Pericardium fibroblast (primary cell): ENCODE data around the gene NRIP2. TPM values are rescaled to one million over a fixed set of nuclear protein-coding genes. Genes with fewer than 3 reads are reported as not detected.

ENCODE experiments used
- total RNA-seq: library from RNA; depleted of rRNA; stranded (reverse); fragments of >200 nt; gene quantifications from 2 replicates; pipeline ENCODE4 v1.2.3, GENCODE V29; 2015

NRIP2 gene
- total RNA-seq, result under 0.01 TPM in 1 of 2 replicates, not detected in the other

GRCh38 chr12:2834581-2835491 is at the start of gene NRIP2:
Gene NRIP2 (minus strand): TSS chr12:2835035. CDS start chr12:2834983, 52 bp downstream.

DNA sequence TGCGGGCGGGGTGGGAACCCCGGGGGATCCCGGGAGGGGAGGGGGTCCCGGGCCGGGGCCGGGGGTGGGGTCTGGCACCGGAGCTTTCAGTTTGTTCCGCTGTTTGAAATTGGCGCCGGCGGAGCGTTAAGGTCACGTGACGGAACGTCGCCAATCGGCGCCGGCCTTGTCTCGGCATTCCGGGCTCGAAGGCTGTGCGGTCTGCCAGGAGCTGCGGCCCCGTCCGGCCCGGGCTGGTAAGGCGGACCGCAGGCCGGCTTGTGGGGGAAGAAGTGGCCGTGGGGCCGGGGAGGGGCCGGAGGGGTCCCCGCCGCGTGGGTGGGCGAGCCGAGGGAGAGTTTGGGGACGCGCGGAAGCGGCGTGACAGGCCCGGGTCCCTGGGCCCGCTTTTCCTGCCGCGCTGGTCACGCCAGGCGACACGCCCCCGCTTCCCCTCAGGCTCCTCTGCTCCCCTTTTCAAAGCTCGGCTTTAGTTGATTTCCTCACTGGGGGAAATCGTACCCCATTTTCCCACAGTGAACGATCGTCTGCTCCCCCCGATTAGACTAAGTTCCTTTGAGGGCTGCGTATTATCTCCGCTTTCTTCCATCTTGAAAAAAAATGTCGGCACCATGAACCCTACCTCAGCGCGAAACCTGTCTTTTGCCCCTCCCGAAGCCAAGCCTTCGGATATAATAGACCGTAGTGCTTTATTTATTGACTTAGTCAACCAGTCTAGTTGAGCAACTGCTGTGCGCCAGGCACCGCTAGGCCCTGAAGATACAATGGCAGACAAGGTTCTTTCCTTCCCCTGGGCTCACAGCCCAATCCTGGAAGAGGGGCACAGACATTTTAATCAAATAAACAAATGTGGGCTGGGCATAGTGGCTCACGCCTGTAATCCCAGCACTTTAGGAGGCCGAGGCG is 42.5 kb upstream of the NRIP2 start, which contains the start of the genes FOXM1 and RHNO1:
Gene FOXM1 (minus strand): TSS at position 128 of the 906 bp plus-strand sequence. CDS start 2,696 bp downstream, outside the sequence.
Gene RHNO1 (plus strand): TSS at position 177 of the 906 bp plus-strand sequence. CDS start 8,144 bp downstream, outside the sequence.

GRCh38 chr12:2857021-2857431 is 22.2 kb upstream of the NRIP2 start, which contains the start of gene TEX52:
Gene TEX52 (minus strand): TSS chr12:2857039. CDS start chr12:2857026, 13 bp downstream.

DNA sequence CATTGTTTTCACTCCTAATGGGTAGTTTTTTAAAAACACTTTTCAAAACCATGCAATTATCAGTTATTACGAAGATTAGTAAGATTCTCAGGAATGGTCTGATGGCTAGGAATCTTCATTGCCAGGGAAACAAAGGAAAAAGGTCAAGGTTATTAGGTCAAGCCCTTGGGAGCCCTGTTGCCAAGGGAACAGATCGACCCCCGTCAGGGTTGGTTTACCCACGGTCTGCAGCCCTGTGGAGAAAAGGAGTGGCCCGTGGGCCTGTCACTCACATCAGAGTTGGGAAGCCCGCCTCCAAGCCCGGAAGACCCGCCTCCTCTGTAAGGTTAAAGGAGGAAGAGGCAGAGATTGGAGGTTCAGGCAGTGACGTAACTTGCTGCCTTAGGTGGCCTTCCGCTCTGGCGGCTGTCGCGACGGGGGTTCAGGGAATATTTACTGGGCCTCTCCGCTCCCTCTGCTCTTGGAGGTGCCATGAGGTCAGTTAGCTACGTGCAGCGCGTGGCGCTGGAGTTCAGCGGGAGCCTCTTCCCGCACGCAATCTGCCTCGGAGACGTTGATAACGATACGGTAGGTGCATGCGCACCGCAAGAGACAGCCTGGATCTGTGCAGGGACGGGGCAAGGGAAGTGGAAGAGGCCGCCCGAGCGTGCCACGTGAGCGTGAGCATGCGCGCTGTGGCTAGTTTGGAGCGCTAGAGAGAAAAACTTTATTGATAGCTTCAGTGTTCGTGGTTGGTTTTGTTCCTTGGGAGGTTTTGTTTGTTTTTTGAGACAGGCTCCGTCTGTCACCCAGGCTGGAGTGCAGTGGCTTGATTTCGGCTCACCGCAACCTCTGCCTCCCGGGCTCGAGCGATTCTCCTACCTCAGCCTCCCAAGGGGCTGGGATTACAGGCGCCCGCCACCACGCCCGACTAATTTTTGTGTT is 22.3 kb downstream of the NRIP2 start, which contains the start of gene ITFG2:
Gene ITFG2 (plus strand): TSS at position 379 of the 924 bp plus-strand sequence. CDS start 93 bp downstream, at position 472.

DNA sequence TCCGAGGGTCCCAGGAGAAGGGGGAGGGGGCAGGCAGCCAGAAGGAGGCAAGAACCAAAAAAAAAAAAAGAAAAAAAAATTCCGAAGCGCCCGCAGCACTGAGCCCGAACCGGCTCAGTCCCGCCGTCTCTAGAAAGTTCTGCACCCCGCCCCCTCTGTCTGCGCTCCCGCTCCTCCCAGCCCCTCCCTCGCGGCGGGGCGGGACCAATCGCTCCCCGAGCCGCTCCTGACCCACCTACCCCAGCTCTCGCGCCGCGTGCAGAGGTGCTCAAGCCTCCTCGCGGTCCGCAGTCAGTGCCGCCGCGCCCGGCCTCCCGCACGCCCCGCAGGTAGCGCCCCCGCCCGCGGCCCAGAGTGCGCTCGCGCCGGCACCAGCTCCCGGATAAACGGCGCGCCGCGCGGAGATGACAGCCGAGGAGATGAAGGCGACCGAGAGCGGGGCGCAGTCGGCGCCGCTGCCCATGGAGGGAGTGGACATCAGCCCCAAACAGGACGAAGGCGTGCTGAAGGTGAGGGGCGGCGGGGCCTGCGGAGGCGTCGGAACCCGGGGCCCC is 40.0 kb downstream of the NRIP2 start, which contains the start of gene FKBP4:
Gene FKBP4 (plus strand): TSS at position 235 of the 554 bp plus-strand sequence. CDS start 170 bp downstream, at position 405.

Other genes starting within 250 kb of the NRIP2 start
- 19.7 and 25.1 TPM in 2 replicates for gene FKBP4, start 40.1 kb downstream of the NRIP2 start, total RNA-seq
- 13.7 and 19.2 TPM in 2 replicates for gene ITFG2, start 22.4 kb downstream of the NRIP2 start, total RNA-seq
- not detected in 2 replicates for gene TEX52, start 22.0 kb upstream of the NRIP2 start, total RNA-seq
- gene FOXM1, start 42.1 kb upstream of the NRIP2 start, total RNA-seq, result 1.8 and 3.3 TPM in 2 replicates
- 9.2 and 13.2 TPM in 2 replicates for gene RHNO1, start 42.2 kb upstream of the NRIP2 start, total RNA-seq
- gene TULP3, start 55.9 kb upstream of the NRIP2 start, total RNA-seq, result 18.6 and 27.2 TPM in 2 replicates
- gene TEAD4, start 124.4 kb upstream of the NRIP2 start, total RNA-seq, result 23.9 and 24.0 TPM in 2 replicates
- 31.9 and 41.4 TPM in 2 replicates for gene TSPAN9, start 242.3 kb upstream of the NRIP2 start, total RNA-seq